IPS-18a (cell line): ENCODE data around the gene HTD2.
"Not testable (repeated sequence)": the region's sequence is repeated elsewhere in the genome, so short reads cannot be mapped to it uniquely, and the experiment has no call there.

ENCODE experiments used
- H3K27ac ChIP-seq: one replicate; pipeline ENCODE4 v1.5.1; 2013; ENCODE audit warnings: low read length
- H3K27me3 ChIP-seq: one replicate; pipeline ENCODE4 v1.6.1; 2013; ENCODE audit warnings: mild to moderate bottlenecking, low read length; ENCODE audit not compliant: control insufficient read depth, insufficient read depth
- H3K36me3 ChIP-seq: one replicate; pipeline ENCODE4 v1.6.1; 2013; ENCODE audit warnings: low read depth, low read length; ENCODE audit not compliant: control insufficient read depth
- H3K4me1 ChIP-seq: one replicate; pipeline ENCODE4 v1.6.1; 2013; ENCODE audit warnings: low read depth, low read length; ENCODE audit not compliant: control insufficient read depth
- H3K4me3 ChIP-seq: one replicate; pipeline ENCODE4 v1.5.1; 2013; ENCODE audit warnings: low read length
- H3K9ac ChIP-seq: one replicate; pipeline ENCODE4 v1.6.1; 2013; ENCODE audit warnings: mild to moderate bottlenecking, low read length, moderate library complexity
- H3K9me3 ChIP-seq: one replicate; pipeline ENCODE4 v1.6.1; 2013; ENCODE audit warnings: low read depth, low read length; ENCODE audit not compliant: control insufficient read depth

The HTD2 gene

DNA sequence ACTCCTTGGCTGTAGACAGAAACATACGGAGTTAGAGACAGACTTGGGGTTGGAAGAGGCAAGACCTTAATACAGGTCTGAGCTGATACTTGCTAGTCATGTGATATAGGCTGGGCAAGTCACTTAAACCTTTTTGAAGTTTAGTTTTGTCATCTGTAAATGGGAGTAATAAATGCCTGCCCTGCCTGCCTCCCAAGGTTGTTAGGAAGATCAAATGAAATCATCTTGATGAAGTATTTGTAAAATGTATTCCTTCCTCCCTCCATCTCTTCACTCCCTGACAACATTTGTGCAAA lies 29.3 kb downstream of the HTD2 start:
- no peak overlapping the region for H3K9ac ChIP-seq

DNA sequence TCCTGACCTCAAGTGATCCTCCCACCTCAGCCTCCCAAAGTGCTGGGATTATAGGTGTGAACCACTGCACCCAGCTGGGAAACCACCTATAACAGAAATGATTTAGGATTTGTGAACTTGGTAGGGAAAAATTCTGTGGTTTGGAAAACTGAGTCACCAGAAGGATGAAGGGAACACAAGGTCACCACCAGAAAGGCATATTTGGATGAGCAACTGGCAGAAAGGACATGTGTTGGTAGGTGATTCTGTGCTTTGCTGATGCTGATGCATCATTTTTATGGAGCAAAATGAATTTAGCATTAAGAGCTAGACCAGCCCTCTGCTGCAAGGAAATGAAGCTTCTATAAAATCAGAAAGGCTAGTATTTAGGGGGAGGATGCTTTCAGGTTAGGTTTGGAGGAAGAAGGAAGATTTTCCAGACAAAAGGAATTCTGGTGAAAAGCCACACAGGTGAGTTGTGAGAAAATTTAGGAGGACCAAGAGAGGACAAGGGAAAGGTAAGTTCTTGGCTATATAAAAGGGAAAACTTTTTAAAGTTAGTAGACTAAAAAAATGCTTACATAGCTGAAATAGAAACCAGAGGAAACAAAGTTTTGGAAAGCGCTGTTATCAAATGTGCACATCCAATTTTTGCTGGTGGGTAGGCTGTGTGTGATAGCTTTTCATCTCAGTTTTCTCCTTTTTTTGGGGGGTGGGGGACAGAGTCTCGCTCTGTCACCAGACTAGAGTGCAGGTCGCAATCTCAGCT lies 30.0 kb downstream of the HTD2 start:
- H3K27ac ChIP-seq = no peak overlapping the region
- no peaks in the 10 kb centered on the region for H3K36me3 ChIP-seq

More for the DNA sequence above, 29.3 kb downstream of the HTD2 start:
- Histone ChIP-seq H3K4me3 (no peak overlapping the region), H3K4me1 (no peaks in the 10 kb centered on the region), H3K27ac (no peak overlapping the region), H3K36me3 (no peaks in the 10 kb centered on the region), H3K9me3 (no peaks in the 10 kb centered on the region), H3K27me3 (peaks cover 28% of the 10 kb centered on the region)

DNA sequence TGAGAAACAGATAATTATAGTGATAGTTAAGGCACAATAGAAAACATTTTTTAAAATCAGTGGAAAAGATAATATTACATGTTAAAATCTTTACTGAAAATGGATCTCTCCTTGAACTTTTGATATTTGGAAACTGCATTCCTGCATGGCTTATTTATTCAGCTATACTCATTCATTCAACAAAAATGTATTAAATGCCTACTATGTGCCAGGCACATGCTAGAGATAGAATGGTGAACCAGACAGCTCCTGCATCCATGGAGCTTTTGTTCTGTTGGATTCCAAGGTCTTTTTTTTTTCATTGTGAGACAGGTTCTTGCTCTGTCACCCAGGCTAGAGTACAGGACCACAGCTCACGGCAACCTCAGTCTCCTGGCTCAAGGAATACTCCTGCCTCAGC lies 30.9 kb downstream of the HTD2 start:
- Histone ChIP-seq H3K9me3 (no peaks in the 10 kb centered on the region), H3K4me3 (no peak overlapping the region), H3K4me1 (no peaks in the 10 kb centered on the region), H3K36me3 (no peaks in the 10 kb centered on the region), H3K9ac (no peak overlapping the region), H3K27me3 (peaks cover 19% of the 10 kb centered on the region), H3K27ac (no peak overlapping the region)

More for the DNA sequence above, 30.0 kb downstream of the HTD2 start:
- H3K27me3 ChIP-seq = peaks cover 27% of the 10 kb centered on the region
- no peaks in the 10 kb centered on the region for H3K4me1 ChIP-seq
- no peaks in the 10 kb centered on the region for H3K9me3 ChIP-seq
- no peak overlapping the region for H3K4me3 ChIP-seq
- H3K9ac ChIP-seq = no peak overlapping the region

DNA sequence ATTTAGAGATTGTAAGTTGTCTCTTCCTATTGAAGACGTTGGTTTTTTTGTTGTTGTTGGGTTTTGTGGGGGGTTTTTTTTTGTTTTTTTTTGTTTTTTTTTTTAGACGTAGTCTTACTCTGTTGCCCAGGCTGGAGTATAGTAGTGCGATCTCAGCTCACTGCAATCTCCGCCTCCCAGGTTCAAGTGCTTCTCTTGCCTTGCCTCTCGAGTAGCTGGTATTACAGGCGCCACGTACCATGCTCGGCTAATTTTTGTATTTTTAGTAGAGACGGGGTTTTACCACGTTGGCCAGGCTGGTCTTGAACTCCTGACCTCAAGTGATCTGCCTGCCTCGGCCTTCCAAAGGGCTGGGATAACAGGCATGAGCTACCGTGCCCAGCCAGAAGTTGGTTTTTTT lies 32.8 kb downstream of the HTD2 start:
- H3K9me3 ChIP-seq, H3K27me3 ChIP-seq, H3K4me3 ChIP-seq, H3K27ac ChIP-seq, H3K4me1 ChIP-seq, H3K9ac ChIP-seq, H3K36me3 ChIP-seq: not testable (repeated sequence)

DNA sequence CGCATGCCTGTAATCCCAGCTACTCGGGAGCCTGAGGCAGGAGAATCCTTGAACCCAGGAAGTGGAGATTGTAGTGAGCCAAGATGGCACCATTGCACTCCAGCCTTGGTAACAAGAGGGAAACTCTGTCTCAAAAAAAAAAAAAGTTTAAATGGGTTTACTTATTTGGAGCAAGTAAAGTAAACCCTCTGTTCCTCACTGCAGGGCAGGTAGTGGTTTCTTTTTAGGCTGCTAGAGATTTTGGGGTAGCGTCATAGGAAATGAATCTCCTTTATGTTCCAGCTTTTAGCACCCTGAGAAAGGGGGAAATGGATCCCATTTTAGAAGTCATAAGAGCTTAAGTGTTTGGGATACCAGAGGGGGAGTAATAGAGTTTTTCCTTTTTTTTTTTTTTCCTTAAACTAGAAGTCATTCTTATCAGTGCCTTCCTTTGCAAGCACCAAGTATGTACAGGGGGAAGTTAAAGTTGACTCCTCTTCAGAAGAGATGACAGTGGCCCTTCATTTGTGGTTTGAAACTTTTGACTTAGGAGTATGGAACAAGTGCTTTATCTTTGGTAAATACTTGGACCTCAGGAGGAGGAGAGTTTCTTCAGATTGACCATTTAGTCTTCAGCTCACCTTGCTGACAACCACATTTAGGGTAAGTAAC lies 34.4 kb downstream of the HTD2 start:
- H3K27ac ChIP-seq = no peak overlapping the region
- no peaks in the 10 kb centered on the region for H3K36me3 ChIP-seq
- no peaks in the 10 kb centered on the region for H3K9me3 ChIP-seq
- H3K27me3 ChIP-seq = no peaks in the 10 kb centered on the region
- no peaks in the 10 kb centered on the region for H3K4me1 ChIP-seq
- no peak overlapping the region for H3K4me3 ChIP-seq
- H3K9ac ChIP-seq = no peak overlapping the region

DNA sequence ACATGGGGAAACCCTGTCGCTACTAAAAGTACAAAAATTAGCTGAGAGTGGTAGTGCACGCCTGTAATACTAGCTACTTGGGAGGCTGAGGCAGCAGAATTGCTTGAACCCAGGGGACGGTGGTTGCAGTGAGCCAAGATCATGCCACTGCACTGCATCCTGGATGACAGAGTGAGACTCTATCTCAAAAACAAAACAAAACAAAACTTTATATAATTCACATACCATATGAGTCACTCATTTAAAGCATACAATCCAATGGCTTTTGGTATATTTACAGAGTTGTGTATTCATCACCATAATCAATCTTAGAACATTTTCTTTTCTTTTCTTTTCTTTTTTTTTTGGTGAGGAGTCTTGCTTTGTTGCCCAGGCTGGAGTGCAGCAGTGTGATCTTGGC lies 35.1 kb downstream of the HTD2 start:
- Histone ChIP-seq H3K27me3 (no peaks in the 10 kb centered on the region), H3K4me3 (no peak overlapping the region), H3K4me1 (no peaks in the 10 kb centered on the region), H3K9me3 (no peaks in the 10 kb centered on the region), H3K36me3 (no peaks in the 10 kb centered on the region), H3K27ac (no peak overlapping the region), H3K9ac (no peak overlapping the region)

DNA sequence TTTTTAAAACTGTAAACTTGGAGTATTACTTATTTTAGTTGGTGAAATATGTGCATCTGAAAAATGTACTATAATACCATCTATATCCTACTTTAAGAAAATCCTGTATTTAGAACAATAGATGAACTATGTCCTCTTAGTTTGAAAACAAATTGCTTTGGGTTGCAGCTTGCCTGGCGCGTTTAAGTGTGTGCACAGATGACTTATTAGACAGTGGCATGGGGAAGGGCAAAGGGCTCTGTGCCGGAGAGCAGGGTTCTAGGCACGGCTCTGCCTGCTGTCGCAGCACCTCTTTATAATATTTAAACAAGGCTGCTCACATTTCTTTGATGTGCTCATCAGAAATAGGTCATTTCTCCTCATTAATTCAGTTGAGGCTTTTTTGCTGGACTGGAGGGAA lies 36.4 kb downstream of the HTD2 start:
- Histone ChIP-seq H3K4me3 (no peak overlapping the region), H3K9me3 (no peaks in the 10 kb centered on the region), H3K36me3 (no peaks in the 10 kb centered on the region), H3K27me3 (no peaks in the 10 kb centered on the region), H3K4me1 (no peaks in the 10 kb centered on the region), H3K27ac (no peak overlapping the region), H3K9ac (no peak overlapping the region)

DNA sequence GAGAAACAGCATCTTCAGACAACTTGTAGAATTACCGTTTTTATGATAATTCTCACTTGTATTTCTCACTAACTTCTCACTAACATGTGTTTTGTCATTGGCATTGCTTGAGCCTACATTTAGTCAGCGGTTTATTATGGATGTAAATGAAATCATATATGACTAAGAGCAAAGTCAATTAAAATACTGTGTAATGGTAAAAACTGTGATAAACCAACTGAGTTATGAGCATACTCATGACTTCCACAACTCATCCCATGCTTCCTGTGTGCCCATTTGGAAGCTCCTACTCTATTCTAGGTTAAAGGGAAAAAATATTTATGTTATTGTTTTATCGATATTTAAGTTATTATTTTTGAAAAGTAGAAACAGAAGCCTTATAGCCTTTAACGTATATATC lies 39.1 kb downstream of the HTD2 start:
- Histone ChIP-seq H3K9me3 (no peaks in the 10 kb centered on the region), H3K4me1 (no peaks in the 10 kb centered on the region), H3K27me3 (no peaks in the 10 kb centered on the region), H3K9ac (no peak overlapping the region), H3K4me3 (no peak overlapping the region), H3K36me3 (no peaks in the 10 kb centered on the region), H3K27ac (no peak overlapping the region)

DNA sequence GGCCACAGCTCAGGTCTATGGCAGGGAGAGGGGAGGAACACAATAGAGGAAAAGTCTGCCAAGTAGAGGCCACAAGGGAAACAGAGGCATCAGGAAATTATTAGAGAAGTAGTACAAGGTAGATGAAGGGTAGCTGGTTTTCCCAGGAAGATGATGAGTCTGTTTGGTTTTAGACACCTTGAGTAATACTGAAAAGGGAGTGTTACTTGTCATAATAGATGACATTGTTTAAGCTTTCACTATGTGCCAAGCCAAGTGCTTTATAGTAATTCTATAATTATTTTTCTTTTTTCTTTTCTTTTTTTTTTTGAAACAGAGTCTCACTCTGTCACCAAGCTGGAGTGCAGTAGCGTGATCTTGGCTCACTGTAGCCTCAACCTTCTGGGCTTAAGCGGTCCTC lies 40.0 kb downstream of the HTD2 start:
- no peaks in the 10 kb centered on the region for H3K27me3 ChIP-seq
- H3K9ac ChIP-seq = no peak overlapping the region
- no peaks in the 10 kb centered on the region for H3K4me1 ChIP-seq
- no peak overlapping the region for H3K4me3 ChIP-seq
- H3K27ac ChIP-seq = no peak overlapping the region
- H3K36me3 ChIP-seq = no peaks in the 10 kb centered on the region
- no peaks in the 10 kb centered on the region for H3K9me3 ChIP-seq

DNA sequence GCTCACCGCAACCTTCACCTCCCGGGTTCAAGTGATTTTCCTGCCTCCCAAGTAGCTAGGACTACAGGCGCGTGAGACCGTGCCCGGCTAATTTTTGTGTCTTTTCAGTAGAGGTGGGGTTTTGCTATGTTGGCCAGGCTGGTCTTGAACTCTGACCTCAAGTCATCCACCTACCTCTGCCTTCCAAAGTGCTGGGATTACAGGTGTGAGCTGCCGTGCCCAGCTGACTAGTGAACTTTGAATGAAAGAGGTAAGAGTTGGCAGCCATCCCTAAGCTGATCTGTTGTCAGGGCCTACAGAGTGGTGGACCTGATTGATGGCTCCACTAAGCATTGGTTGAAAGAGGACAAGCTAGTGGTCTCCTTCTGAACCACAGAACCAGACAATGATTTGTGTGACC lies 41.7 kb downstream of the HTD2 start:
- Histone ChIP-seq H3K36me3 (no peaks in the 10 kb centered on the region), H3K4me3 (no peak overlapping the region), H3K27ac (no peak overlapping the region), H3K9ac (no peak overlapping the region), H3K27me3 (no peaks in the 10 kb centered on the region), H3K4me1 (peaks cover 6% of the 10 kb centered on the region), H3K9me3 (no peaks in the 10 kb centered on the region)

DNA sequence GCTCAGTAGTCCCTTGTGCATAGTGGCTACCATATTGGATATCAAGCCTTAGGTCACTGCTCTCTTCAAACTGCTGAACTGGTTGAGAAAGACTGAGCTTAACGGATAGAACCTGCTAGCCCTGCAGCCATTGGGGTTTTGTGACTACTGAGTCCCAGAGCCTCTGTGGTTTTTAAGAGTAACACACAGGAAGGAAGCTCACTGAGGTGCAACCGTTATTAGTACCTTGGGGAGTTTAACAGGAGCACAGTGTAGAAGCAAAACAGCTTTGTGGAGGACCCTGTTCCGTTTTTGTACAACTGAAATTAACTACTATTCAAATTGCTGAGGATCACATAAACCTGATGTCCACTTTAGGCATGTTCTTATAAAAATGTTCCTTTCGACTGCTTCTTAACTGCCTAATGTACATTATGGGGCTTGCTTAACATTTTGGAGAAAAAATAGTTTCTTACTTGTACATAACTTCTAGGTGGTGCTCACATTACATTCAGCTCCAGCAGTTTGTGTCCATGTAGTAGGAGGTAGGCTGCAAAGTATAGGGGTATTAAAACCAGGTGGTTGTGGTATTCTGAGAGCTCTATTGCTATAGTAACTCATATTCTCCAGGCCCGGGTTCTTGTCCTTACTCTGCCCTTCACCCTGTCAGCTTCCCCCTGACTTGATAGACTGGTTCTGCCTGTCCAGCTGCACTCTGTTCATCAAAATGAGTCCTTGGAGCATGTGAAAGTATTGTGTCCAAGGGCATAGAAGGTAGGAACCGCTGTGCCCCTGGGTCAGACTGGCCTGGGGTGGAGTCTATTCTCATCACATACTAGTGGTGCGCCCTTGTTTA lies 43.7 kb downstream of the HTD2 start:
- Histone ChIP-seq H3K4me3 (no peak overlapping the region), H3K27me3 (no peaks in the 10 kb centered on the region), H3K36me3 (no peaks in the 10 kb centered on the region), H3K27ac (no peak overlapping the region), H3K9ac (no peak overlapping the region), H3K9me3 (no peaks in the 10 kb centered on the region), H3K4me1 (peaks cover 6% of the 10 kb centered on the region)
